Measurements from ENCODE around the gene MPV17L2. TPM values are rescaled to one million over a fixed set of nuclear protein-coding genes. Genes with fewer than 3 reads are reported as not detected.

Gene MPV17L2
- total RNA-seq, 2 experiments from 2014 or later = 6.3 to 6.5 TPM

DNA sequence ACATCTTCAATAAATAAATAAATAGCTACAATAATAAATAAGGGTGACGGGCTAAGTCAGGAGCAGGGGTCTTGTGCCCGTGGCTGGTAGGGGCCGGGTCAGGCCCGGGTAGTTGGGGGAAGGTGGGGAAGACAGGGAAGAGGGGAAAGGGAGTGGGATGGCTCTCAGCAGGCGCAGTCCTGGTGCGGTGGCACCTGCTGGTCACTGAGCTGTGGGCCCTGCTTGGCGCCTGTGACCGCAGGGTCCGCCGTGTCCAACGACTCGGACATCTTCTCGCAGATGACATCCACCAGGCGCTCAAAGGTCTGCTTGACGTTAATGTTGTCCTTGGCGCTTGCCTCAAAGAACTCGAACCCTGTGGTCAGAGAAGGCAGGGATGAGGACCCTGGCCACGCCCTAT is 4.3 kb downstream of the MPV17L2 start:
- intact Hi-C loops (cut with micrococcal nuclease) = no loop called here
- no peak for DNase-seq
- Mint-ChIP-seq H3K27ac (no peak overlapping the region), H3K27me3 (ENCODE audit: low read depth) (no peaks in the 10 kb centered on the region), H3K4me3 (no peak overlapping the region), H3K4me1 (ENCODE audit: low read depth) (peaks cover 18% of the 10 kb centered on the region), H3K36me3 (ENCODE audit: low read depth) (peaks cover 10% of the 10 kb centered on the region), H3K9me3 (no peaks in the 10 kb centered on the region)
- CTCF ChIA-PET = no interaction called here

DNA sequence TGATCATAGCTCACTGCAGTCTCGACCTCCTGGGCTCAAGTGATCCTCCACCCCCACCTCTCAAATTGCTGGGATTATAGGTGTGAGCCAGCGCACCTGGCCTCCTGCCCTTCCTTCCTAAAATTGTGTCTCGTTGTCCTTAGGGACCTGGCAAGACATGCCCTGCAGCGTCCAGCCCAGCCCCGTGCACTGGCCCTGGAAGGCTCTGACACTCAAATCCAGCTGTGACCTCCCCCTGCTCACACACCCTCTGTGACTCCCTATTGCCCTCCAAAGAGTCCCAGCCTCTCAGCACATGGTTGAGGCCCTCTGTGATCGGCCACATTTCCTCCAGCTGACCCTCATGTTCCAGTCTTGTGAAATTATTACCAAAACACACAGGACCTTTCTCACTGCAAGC is 4.9 kb downstream of the MPV17L2 start:
- peaks cover 11% of the 10 kb centered on the region for H3K36me3 Mint-ChIP-seq (ENCODE audit: low read depth)
- CTCF ChIA-PET = interaction anchor here (0.5 to 1.5 kb wide), 2 partner anchors 11 to 82 kb away, joined by 3 to 6 read pairs; no protein-coding TSS in a partner anchor
- peaks cover 22% of the 10 kb centered on the region for H3K4me1 Mint-ChIP-seq (ENCODE audit: low read depth)
- DNase-seq = no peak
- no peaks in the 10 kb centered on the region for H3K9me3 Mint-ChIP-seq
- H3K27ac Mint-ChIP-seq = no peak overlapping the region
- no peak overlapping the region for H3K4me3 Mint-ChIP-seq
- no peaks in the 10 kb centered on the region for H3K27me3 Mint-ChIP-seq (ENCODE audit: low read depth)
- intact Hi-C loops (cut with micrococcal nuclease) = no loop called here

DNA sequence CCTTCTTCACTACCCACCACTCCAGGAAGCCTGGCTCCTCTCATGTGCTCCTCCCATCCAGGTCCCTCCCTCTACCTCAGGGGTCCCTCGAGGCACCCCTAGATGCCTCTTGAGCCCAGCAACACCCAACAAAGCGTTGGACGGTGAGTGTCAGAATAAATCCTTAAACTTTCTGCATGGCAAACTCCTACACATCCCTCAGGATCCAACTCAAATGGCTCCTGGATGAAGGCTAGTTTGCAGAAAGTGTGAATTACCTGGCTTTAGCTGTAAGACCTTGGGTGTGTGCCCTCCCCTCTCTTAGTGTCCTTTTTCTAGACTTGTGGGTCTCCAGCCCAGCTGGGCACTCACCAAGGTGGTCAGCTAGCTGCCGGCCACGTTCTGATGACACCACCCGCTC is 5.4 kb downstream of the MPV17L2 start:
- Mint-ChIP-seq H3K27ac (no peak overlapping the region), H3K9me3 (no peaks in the 10 kb centered on the region), H3K4me1 (ENCODE audit: low read depth) (peaks cover 26% of the 10 kb centered on the region), H3K27me3 (ENCODE audit: low read depth) (no peaks in the 10 kb centered on the region), H3K4me3 (no peak overlapping the region), H3K36me3 (ENCODE audit: low read depth) (peaks cover 11% of the 10 kb centered on the region)
- no peak for DNase-seq
- intact Hi-C loops (cut with micrococcal nuclease) = no loop called here
- CTCF ChIA-PET = interaction anchor here (0.5 to 1.5 kb wide), 2 partner anchors 11 to 82 kb away, joined by 3 to 6 read pairs; no protein-coding TSS in a partner anchor

- CTCF ChIA-PET = interaction anchor here (1.7 kb wide), 1 partner anchor 10 kb away, joined by 5 read pairs; the partner anchor contains the start of gene MPV17L2
- Mint-ChIP-seq H3K36me3 (ENCODE audit: low read depth) (peaks cover 11% of the 10 kb centered on the region), H3K27me3 (ENCODE audit: low read depth) (no peaks in the 10 kb centered on the region), H3K27ac (no peak overlapping the region), H3K9me3 (no peaks in the 10 kb centered on the region), H3K4me1 (ENCODE audit: low read depth) (peaks cover 22% of the 10 kb centered on the region), H3K4me3 (peak overlapping the region; percentile 58)
- intact Hi-C loops (cut with micrococcal nuclease) = no loop called here
- DNase-seq = no peak
Observed at GRCh38 chr19:18202397-18202777, 9.4 kb downstream of the MPV17L2 start.

- no peak overlapping the region for H3K27ac Mint-ChIP-seq
- H3K4me3 Mint-ChIP-seq = peak overlapping the region; percentile 94
- CTCF ChIA-PET = interaction anchor here (1.3 to 8.2 kb wide), 3 partner anchors 10 to 76 kb away, joined by 5 to 117 read pairs (median 6); partner anchors contain the start of gene MPV17L2
Observed at GRCh38 chr19:18202778-18203407, 9.9 kb downstream of the MPV17L2 start.

GRCh38 chr19:18203408-18203862 is 10.4 kb downstream of the MPV17L2 start:
- intact Hi-C loops (cut with micrococcal nuclease) = no loop called here

More at GRCh38 chr19:18202778-18203407, 9.9 kb downstream of the MPV17L2 start:
- DNase-seq = peak; percentile 35
- intact Hi-C loops (cut with micrococcal nuclease) = no loop called here
- no peaks in the 10 kb centered on the region for H3K27me3 Mint-ChIP-seq (ENCODE audit: low read depth)
- peaks cover 11% of the 10 kb centered on the region for H3K36me3 Mint-ChIP-seq (ENCODE audit: low read depth)
- H3K9me3 Mint-ChIP-seq = no peaks in the 10 kb centered on the region
- peaks cover 22% of the 10 kb centered on the region for H3K4me1 Mint-ChIP-seq (ENCODE audit: low read depth)

GRCh38 chr19:18203863-18204393 is 10.9 kb downstream of the MPV17L2 start, which contains the start of gene RAB3A:
Gene RAB3A (minus strand): TSS chr19:18204042. CDS start chr19:18202740, 1,302 bp downstream.
- peak; percentile 100 for DNase-seq
- peaks cover 9% of the 10 kb centered on the region for H3K36me3 Mint-ChIP-seq (ENCODE audit: low read depth)
- peak within 1 kb of the TSS; percentile 94 for H3K4me3 Mint-ChIP-seq
- no peaks in the 10 kb centered on the region for H3K9me3 Mint-ChIP-seq
- H3K4me1 Mint-ChIP-seq (ENCODE audit: low read depth) = peaks cover 22% of the 10 kb centered on the region
- CTCF ChIA-PET = interaction anchor here (0.9 to 8.2 kb wide), 7 partner anchors 11 to 135 kb away, joined by 3 to 117 read pairs (median 5); partner anchors contain the start of gene MPV17L2
- peaks cover 5% of the 10 kb centered on the region for H3K27me3 Mint-ChIP-seq (ENCODE audit: low read depth)
- H3K27ac Mint-ChIP-seq = peak within 1 kb of the TSS; percentile 68
- intact Hi-C loops (cut with micrococcal nuclease) = loop anchor here (1.0 to 2.0 kb wide), 11 partner anchors 11 to 318 kb away; partner anchors contain the start of genes ELL, LSM4 and MPV17L2

More at GRCh38 chr19:18203408-18203862, 10.4 kb downstream of the MPV17L2 start:
- DNase-seq = peak; percentile 54
- H3K27ac Mint-ChIP-seq = peak overlapping the region; percentile 53
- CTCF ChIA-PET = interaction anchor here (0.9 to 8.2 kb wide), 5 partner anchors 11 to 136 kb away, joined by 3 to 117 read pairs (median 5); partner anchors contain the start of gene MPV17L2
- H3K4me1 Mint-ChIP-seq (ENCODE audit: low read depth) = peaks cover 22% of the 10 kb centered on the region
- peaks cover under 1% of the 10 kb centered on the region for H3K27me3 Mint-ChIP-seq (ENCODE audit: low read depth)
- H3K36me3 Mint-ChIP-seq (ENCODE audit: low read depth) = peaks cover 9% of the 10 kb centered on the region
- H3K4me3 Mint-ChIP-seq = peak overlapping the region; percentile 94
- no peaks in the 10 kb centered on the region for H3K9me3 Mint-ChIP-seq

GRCh38 chr19:18204394-18205199 is 11.6 kb downstream of the MPV17L2 start:
- Mint-ChIP-seq H3K9me3 (no peaks in the 10 kb centered on the region), H3K27ac (peak overlapping the region; percentile 73), H3K27me3 (ENCODE audit: low read depth) (peaks cover 5% of the 10 kb centered on the region), H3K36me3 (ENCODE audit: low read depth) (peaks cover 9% of the 10 kb centered on the region), H3K4me3 (peak overlapping the region; percentile 86), H3K4me1 (ENCODE audit: low read depth) (peaks cover 22% of the 10 kb centered on the region)
- CTCF ChIA-PET = interaction anchor here (0.5 to 8.2 kb wide), 9 partner anchors 12 to 180 kb away, joined by 3 to 117 read pairs (median 4); partner anchors contain the start of gene MPV17L2
- intact Hi-C loops (cut with micrococcal nuclease) = loop anchor here (1.0 to 2.0 kb wide), 11 partner anchors 11 to 318 kb away; partner anchors contain the start of genes ELL, LSM4 and MPV17L2
- DNase-seq = peak; percentile 59

- peak; percentile 76 for DNase-seq
- no peaks in the 10 kb centered on the region for H3K9me3 Mint-ChIP-seq
- H3K4me1 Mint-ChIP-seq (ENCODE audit: low read depth) = peaks cover 22% of the 10 kb centered on the region
- intact Hi-C loops (cut with micrococcal nuclease) = loop anchor here (2.0 kb wide), 2 partner anchors 45 to 209 kb away; no protein-coding TSS in a partner anchor
- H3K4me3 Mint-ChIP-seq = peak overlapping the region; percentile 86
- H3K36me3 Mint-ChIP-seq (ENCODE audit: low read depth) = peaks cover 7% of the 10 kb centered on the region
- peak overlapping the region; percentile 73 for H3K27ac Mint-ChIP-seq
- peaks cover 6% of the 10 kb centered on the region for H3K27me3 Mint-ChIP-seq (ENCODE audit: low read depth)
- CTCF ChIA-PET = interaction anchor here (0.5 to 8.2 kb wide), 8 partner anchors 47 to 204 kb away, joined by 3 to 117 read pairs (median 4); a partner anchor contains a TSS
Observed at GRCh38 chr19:18205200-18205892, 12.3 kb downstream of the MPV17L2 start.

GRCh38 chr19:18206018-18206417 is 13.0 kb downstream of the MPV17L2 start:
- CTCF ChIA-PET = interaction anchor here (0.6 to 8.2 kb wide), 5 partner anchors 46 to 203 kb away, joined by 3 to 117 read pairs (median 4); a partner anchor contains a TSS
- H3K4me3 Mint-ChIP-seq = no peak overlapping the region

More at GRCh38 chr19:18206018-18206417, 13.0 kb downstream of the MPV17L2 start:
- Mint-ChIP-seq H3K27ac (no peak overlapping the region), H3K36me3 (ENCODE audit: low read depth) (peaks cover 7% of the 10 kb centered on the region), H3K27me3 (ENCODE audit: low read depth) (peaks cover 6% of the 10 kb centered on the region), H3K9me3 (no peaks in the 10 kb centered on the region), H3K4me1 (ENCODE audit: low read depth) (peaks cover 22% of the 10 kb centered on the region)
- DNase-seq = no peak
- intact Hi-C loops (cut with micrococcal nuclease) = no loop called here

Measured in activated naive CD4-positive, alpha-beta T cell treated with anti-CD3 and anti-CD28 coated beads for 36 hours (primary cell).